ENCODE results near the gene SMARCAL1. TPM values are rescaled to one million over a fixed set of nuclear protein-coding genes. Genes with fewer than 3 reads are reported as not detected.
A peak's percentile ranks its signal among the peaks of the same experiment; 100 is the strongest.

The SMARCAL1 gene
- total RNA-seq, 3 donors from 2014 or later, result 16.4 to 20.0 (median 17.8) TPM

DNA sequence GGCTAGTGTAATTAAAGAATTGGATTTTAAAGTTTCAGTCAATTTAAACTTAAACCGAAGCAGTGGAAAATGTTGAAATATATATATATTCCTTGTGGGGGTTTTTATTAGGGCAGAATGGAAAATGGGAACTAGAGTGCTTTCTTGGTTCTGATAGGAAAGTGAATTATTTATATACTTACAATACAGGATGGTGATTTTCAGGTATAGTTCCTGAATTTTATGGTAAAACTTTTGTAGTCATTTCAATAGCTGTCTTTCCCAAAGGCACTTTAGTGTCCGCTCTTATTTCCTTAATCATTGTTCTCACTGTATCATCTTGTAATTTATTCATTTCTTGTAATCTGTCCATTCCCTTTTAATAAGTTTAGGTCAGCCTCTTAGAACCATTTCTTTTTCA lies 88.3 kb downstream of the SMARCAL1 start:
- Histone ChIP-seq H3K9me3 (no peaks in the 10 kb centered on the region), H3K36me3 (ENCODE audit: low read depth) (no peaks in the 10 kb centered on the region), H3K4me1 (ENCODE audit: low read depth) (peaks cover 41% of the 10 kb centered on the region), H3K4me3 (no peak overlapping the region)
- ATAC-seq (no peak), DNase-seq (no peak)
- intact Hi-C loops (cut with DNase I, micrococcal nuclease), result no loop called here
- TF ChIP-seq, protein P1, sequence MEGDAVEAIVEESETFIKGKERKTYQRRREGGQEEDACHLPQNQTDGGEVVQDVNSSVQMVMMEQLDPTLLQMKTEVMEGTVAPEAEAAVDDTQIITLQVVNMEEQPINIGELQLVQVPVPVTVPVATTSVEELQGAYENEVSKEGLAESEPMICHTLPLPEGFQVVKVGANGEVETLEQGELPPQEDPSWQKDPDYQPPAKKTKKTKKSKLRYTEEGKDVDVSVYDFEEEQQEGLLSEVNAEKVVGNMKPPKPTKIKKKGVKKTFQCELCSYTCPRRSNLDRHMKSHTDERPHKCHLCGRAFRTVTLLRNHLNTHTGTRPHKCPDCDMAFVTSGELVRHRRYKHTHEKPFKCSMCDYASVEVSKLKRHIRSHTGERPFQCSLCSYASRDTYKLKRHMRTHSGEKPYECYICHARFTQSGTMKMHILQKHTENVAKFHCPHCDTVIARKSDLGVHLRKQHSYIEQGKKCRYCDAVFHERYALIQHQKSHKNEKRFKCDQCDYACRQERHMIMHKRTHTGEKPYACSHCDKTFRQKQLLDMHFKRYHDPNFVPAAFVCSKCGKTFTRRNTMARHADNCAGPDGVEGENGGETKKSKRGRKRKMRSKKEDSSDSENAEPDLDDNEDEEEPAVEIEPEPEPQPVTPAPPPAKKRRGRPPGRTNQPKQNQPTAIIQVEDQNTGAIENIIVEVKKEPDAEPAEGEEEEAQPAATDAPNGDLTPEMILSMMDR (IDR thresholded peaks at IDR 0.05), result no peak

DNA sequence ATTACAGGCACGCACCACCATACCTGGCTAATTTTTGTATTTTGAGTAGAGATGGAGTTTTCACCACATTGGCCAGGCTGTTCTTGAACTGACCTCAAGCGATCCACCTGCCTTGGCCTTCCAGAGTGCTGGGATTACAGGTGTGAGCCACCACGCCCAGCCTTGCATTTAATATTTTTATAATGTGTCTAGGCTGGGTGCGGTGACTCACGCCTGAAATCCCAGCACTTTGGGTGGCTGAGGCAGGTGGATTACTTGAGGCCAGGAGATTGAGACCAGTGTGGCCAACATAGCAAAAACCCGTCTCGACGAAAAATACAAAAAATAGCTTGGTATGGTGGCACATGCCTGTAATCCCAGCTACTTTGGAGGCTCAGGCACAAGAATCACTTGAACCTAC lies 89.6 kb downstream of the SMARCAL1 start:
- DNase-seq, result peak; percentile 47 to 50 (median 47)

GRCh38 chr2:216502381-216503158 lies 90.3 kb downstream of the SMARCAL1 start:
- intact Hi-C loops (cut with DNase I, micrococcal nuclease), result no loop called here
- Histone ChIP-seq H3K4me3 (no peak overlapping the region), H3K4me1 (ENCODE audit: low read depth) (peaks cover 41% of the 10 kb centered on the region)

More for the DNA sequence above, 89.6 kb downstream of the SMARCAL1 start:
- no peaks in the 10 kb centered on the region for H3K9me3 ChIP-seq
- TF ChIP-seq, protein P1 (IDR thresholded peaks at IDR 0.05), result no peak
- peak; percentile 28 for ATAC-seq
- H3K4me3 ChIP-seq, result no peak overlapping the region
- intact Hi-C loops (cut with DNase I, micrococcal nuclease), result no loop called here
- peaks cover 41% of the 10 kb centered on the region for H3K4me1 ChIP-seq (ENCODE audit: low read depth)
- no peaks in the 10 kb centered on the region for H3K36me3 ChIP-seq (ENCODE audit: low read depth)

DNA sequence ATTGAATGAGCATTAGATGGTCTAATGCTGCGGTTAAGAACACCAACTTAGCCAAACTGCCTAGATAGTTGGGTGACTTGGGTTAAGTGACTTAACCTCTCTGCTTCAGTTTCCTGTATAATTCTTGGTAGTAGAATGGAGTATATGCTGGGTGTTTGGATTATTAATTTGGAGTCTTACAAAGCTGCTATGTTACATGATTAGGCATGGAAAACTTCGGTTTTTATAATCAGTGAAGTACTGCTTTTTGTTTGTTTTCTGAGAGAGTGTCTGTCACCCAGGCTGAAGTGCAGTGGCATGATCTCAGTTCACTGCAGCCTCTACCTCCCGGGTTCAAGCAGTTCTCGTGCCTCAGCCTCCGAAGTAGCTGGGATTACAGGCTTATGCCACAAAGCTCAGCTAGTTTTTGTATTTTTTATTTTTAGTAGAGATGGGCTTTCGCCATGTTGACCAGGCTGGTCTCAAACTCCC lies 90.9 kb downstream of the SMARCAL1 start:
- Histone ChIP-seq H3K9me3 (no peaks in the 10 kb centered on the region), H3K36me3 (ENCODE audit: low read depth) (no peaks in the 10 kb centered on the region), H3K4me3 (no peak overlapping the region), H3K4me1 (ENCODE audit: low read depth) (peaks cover 41% of the 10 kb centered on the region)
- DNase-seq, result no peak
- intact Hi-C loops (cut with DNase I, micrococcal nuclease), result no loop called here
- ATAC-seq, result no peak
- TF ChIP-seq, protein P1 (IDR thresholded peaks at IDR 0.05), result no peak

More at GRCh38 chr2:216502381-216503158, 90.3 kb downstream of the SMARCAL1 start:
- no peaks in the 10 kb centered on the region for H3K36me3 ChIP-seq (ENCODE audit: low read depth)
- ATAC-seq (no peak), DNase-seq (no peak)
- H3K9me3 ChIP-seq, result no peaks in the 10 kb centered on the region
- TF ChIP-seq, protein P1 (IDR thresholded peaks at IDR 0.05), result no peak

DNA sequence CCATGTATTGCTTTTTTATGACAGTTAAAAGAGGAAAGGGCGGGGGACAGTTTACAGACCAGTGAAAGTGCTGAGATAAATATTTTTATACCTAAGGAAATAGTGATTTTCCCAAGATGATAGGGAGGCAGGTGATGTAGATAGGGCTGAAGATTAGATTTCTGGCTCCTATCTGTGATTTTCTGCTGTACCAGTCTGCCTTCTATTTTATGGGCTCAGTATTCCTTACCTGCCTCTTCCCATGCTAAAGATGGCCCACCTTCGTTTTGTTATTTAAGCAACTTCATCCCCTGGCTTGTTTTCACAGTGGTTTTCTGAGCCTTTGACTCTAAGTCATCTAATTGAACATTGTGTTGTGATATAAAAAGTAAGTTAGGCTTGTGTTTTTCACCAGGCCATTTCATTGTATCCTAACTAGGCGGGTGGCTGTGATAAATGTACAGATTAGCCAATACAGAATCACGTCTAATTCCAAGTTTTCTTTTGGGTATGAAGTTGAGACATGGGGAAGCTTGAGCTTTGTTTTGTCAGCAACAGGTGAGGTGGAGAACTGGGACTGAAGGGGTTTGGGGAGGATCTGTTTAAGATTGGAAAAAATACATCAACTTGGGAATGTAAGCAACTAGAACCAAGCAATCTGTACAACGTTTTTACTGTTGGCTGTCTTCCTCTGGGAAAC lies 91.6 kb downstream of the SMARCAL1 start:
- DNase-seq (no peak), ATAC-seq (no peak)
- Histone ChIP-seq H3K36me3 (ENCODE audit: low read depth) (no peaks in the 10 kb centered on the region), H3K9me3 (no peaks in the 10 kb centered on the region), H3K4me3 (no peak overlapping the region), H3K4me1 (ENCODE audit: low read depth) (peaks cover 41% of the 10 kb centered on the region)
- intact Hi-C loops (cut with DNase I, micrococcal nuclease), result no loop called here
- TF ChIP-seq, protein P1 (IDR thresholded peaks at IDR 0.05), result no peak
